ENCODE data around the gene ARHGEF25. TPM values are rescaled to one million over a fixed set of nuclear protein-coding genes. Genes with fewer than 3 reads are reported as not detected.
A peak's percentile ranks its signal among the peaks of the same experiment; 100 is the strongest.

The ARHGEF25 gene
- total and polyA plus RNA-seq, 2 of the 13 experiments (the other 11 are each of a cell fraction or from before 2014, with no cell fraction given): 11.5 to 12.5 TPM

GRCh38 chr12:57575771-57576612, 35.2 kb upstream of the ARHGEF25 start (continued):
- TF ChIP-seq ZNF10 (CRISPR knock-in tag; IDR thresholded peaks at IDR 0.05; ENCODE audit: borderline replicate concordance, low read depth): no peak
- no peak for TF ChIP-seq FOXP1 (IDR thresholded peaks at IDR 0.05)
- peak; percentile 51; the same call in 1 of the 2 replicates for TF ChIP-seq FOXP1 (CRISPR knock-in tag; IDR thresholded peaks at IDR 0.05)
- TF ChIP-seq, protein P1, sequence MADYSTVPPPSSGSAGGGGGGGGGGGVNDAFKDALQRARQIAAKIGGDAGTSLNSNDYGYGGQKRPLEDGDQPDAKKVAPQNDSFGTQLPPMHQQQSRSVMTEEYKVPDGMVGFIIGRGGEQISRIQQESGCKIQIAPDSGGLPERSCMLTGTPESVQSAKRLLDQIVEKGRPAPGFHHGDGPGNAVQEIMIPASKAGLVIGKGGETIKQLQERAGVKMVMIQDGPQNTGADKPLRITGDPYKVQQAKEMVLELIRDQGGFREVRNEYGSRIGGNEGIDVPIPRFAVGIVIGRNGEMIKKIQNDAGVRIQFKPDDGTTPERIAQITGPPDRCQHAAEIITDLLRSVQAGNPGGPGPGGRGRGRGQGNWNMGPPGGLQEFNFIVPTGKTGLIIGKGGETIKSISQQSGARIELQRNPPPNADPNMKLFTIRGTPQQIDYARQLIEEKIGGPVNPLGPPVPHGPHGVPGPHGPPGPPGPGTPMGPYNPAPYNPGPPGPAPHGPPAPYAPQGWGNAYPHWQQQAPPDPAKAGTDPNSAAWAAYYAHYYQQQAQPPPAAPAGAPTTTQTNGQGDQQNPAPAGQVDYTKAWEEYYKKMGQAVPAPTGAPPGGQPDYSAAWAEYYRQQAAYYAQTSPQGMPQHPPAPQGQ (CRISPR knock-in tag; IDR thresholded peaks at IDR 0.05; ENCODE audit: borderline replicate concordance): no peak
- TF ChIP-seq ZBTB4 (CRISPR knock-in tag; IDR thresholded peaks at IDR 0.05; ENCODE audit: borderline replicate concordance): no peak
- no peak for TF ChIP-seq ZNF552 (CRISPR knock-in tag; IDR thresholded peaks at IDR 0.05; ENCODE audit: borderline replicate concordance)
- TF ChIP-seq SMC3 (IDR thresholded peaks at IDR 0.05; ENCODE audit: low read length): no peak
- TF ChIP-seq ZNF678 (CRISPR knock-in tag; IDR thresholded peaks at IDR 0.05): no peak
- TF ChIP-seq FOXK2 (IDR thresholded peaks at IDR 0.05): peak; percentile 40; the same call in 1 of the 2 replicates
- TF ChIP-seq, protein P2, sequence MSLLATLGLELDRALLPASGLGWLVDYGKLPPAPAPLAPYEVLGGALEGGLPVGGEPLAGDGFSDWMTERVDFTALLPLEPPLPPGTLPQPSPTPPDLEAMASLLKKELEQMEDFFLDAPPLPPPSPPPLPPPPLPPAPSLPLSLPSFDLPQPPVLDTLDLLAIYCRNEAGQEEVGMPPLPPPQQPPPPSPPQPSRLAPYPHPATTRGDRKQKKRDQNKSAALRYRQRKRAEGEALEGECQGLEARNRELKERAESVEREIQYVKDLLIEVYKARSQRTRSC (CRISPR knock-in tag; IDR thresholded peaks at IDR 0.05; ENCODE audit: low read depth): no peak
- TF ChIP-seq MEF2D (CRISPR knock-in tag; IDR thresholded peaks at IDR 0.05): peak; percentile 43
- TF ChIP-seq, protein P3, sequence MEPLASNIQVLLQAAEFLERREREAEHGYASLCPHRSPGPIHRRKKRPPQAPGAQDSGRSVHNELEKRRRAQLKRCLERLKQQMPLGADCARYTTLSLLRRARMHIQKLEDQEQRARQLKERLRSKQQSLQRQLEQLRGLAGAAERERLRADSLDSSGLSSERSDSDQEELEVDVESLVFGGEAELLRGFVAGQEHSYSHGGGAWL (CRISPR knock-in tag; IDR thresholded peaks at IDR 0.05): peak; percentile 32; the same call in 1 of the 2 replicates
- 0 out of 2 replicates have a peak, but pooled peaks have one; percentile 43 for TF ChIP-seq HIVEP1 (CRISPR knock-in tag; IDR thresholded peaks at IDR 0.05)
- peak; percentile 90 for TF ChIP-seq ZBTB25 (CRISPR knock-in tag; IDR thresholded peaks at IDR 0.05)
- TF ChIP-seq, protein P4, sequence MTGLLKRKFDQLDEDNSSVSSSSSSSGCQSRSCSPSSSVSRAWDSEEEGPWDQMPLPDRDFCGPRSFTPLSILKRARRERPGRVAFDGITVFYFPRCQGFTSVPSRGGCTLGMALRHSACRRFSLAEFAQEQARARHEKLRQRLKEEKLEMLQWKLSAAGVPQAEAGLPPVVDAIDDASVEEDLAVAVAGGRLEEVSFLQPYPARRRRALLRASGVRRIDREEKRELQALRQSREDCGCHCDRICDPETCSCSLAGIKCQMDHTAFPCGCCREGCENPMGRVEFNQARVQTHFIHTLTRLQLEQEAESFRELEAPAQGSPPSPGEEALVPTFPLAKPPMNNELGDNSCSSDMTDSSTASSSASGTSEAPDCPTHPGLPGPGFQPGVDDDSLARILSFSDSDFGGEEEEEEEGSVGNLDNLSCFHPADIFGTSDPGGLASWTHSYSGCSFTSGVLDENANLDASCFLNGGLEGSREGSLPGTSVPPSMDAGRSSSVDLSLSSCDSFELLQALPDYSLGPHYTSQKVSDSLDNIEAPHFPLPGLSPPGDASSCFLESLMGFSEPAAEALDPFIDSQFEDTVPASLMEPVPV (CRISPR knock-in tag; IDR thresholded peaks at IDR 0.05): no peak; the same call in 1 of the 2 replicates
- no peak for TF ChIP-seq MED13 (CRISPR knock-in tag; IDR thresholded peaks at IDR 0.05)
- TF ChIP-seq ZNF577 (CRISPR knock-in tag; IDR thresholded peaks at IDR 0.05; ENCODE audit: borderline replicate concordance, low read depth): no peak
- TF ChIP-seq NR3C1 (CRISPR knock-in tag; IDR thresholded peaks at IDR 0.05): no peak
- no peak for TF ChIP-seq ADNP (CRISPR knock-in tag; IDR thresholded peaks at IDR 0.05)
